Ectodermal cell (in vitro differentiated cells): ENCODE data around the gene EYS.

Experiments
- H3K27ac ChIP-seq: 2 replicates; pipeline ENCODE4 v1.7.0; 2013; ENCODE audit warnings: mild to moderate bottlenecking, low read depth, low read length; ENCODE audit not compliant: insufficient read depth, poor library complexity, severe bottlenecking
- H3K27me3 ChIP-seq: 2 replicates; pipeline ENCODE4 v1.7.0; 2013; ENCODE audit warnings: mild to moderate bottlenecking, low read length; ENCODE audit not compliant: insufficient read depth, control insufficient read depth, poor library complexity, severe bottlenecking
- H3K36me3 ChIP-seq: one replicate; pipeline ENCODE4 v1.7.0; 2013; ENCODE audit warnings: low read length; ENCODE audit not compliant: control insufficient read depth, insufficient read depth
- H3K4me1 ChIP-seq: one replicate; pipeline ENCODE4 v1.7.0; 2013; ENCODE audit warnings: low read length; ENCODE audit not compliant: control insufficient read depth, insufficient read depth
- H3K4me3 ChIP-seq: 2 replicates; pipeline ENCODE4 v1.7.0; 2013; ENCODE audit warnings: low read depth, low read length, control low read depth; ENCODE audit not compliant: insufficient read depth
- H3K9me3 ChIP-seq: 2 replicates; pipeline ENCODE4 v1.7.0; 2013; ENCODE audit warnings: mild to moderate bottlenecking, low read length, moderate library complexity; ENCODE audit not compliant: control insufficient read depth
- WGBS, 2 experiments: methylation state at CpG; one replicate each; pipeline ENCODE4 v1.1.7; 2013; ENCODE audit warnings: missing lambda C conversion rate in 2 of 2; 5-methylcytosine and 5-hydroxymethylcytosine counted together

The EYS gene

DNA sequence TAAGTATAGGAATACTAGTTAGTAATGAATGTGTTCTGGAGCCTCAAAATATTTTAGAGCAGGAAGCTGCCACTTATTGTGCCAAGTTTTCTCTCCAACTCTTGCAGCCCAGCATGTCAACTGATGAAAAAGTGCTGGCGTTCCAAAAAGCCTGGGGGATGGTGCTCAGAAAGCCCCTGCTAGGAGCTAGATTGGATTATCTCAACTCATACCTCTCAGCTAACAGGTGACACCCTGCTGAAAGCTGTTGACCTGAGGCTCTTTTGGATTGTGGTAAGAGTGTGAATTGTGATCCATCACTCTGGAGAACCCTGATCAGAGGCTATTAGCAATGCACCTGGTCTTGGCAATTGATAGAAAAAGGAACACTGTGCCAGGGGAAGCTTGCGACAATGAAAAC is 580.4 kb downstream of the EYS start:
- no peak overlapping the region for H3K27ac ChIP-seq
- H3K4me1 ChIP-seq = no peaks in the 10 kb centered on the region
- H3K27me3 ChIP-seq = no peaks in the 10 kb centered on the region
- no peaks in the 10 kb centered on the region for H3K36me3 ChIP-seq
- 69 to 78% methylated on average over 1 to 2 of the region's 2 CpGs for WGBS, 2 experiments
- no peak overlapping the region for H3K4me3 ChIP-seq
- no peaks in the 10 kb centered on the region for H3K9me3 ChIP-seq

DNA sequence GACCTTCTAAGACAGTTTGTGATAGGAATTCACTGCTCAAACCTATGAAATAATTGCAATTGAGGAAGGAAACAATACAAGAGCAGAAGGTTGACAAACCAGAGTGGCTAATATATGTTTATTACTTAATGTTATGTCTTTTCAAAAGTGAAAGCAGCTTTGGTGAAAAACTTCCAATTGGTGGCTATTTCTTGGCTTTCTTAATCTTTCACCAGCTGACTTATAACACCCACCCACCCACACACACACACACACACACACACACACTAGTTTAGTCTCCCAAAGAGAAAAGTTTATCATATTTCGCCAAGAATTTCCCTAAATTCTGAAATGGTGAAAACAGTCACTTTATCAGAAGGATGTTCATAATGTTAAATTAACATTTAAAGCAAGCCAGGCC is 583.5 kb downstream of the EYS start:
- H3K9me3 ChIP-seq = no peaks in the 10 kb centered on the region
- no peak overlapping the region for H3K4me3 ChIP-seq
- H3K36me3 ChIP-seq = no peaks in the 10 kb centered on the region
- H3K27me3 ChIP-seq = no peaks in the 10 kb centered on the region
- H3K27ac ChIP-seq = no peak overlapping the region
- 100% methylated on average over 1 of the region's 1 CpG; no CpG with 5 or more reads in 1 of the 2 experiments for WGBS, 2 experiments
- no peaks in the 10 kb centered on the region for H3K4me1 ChIP-seq

DNA sequence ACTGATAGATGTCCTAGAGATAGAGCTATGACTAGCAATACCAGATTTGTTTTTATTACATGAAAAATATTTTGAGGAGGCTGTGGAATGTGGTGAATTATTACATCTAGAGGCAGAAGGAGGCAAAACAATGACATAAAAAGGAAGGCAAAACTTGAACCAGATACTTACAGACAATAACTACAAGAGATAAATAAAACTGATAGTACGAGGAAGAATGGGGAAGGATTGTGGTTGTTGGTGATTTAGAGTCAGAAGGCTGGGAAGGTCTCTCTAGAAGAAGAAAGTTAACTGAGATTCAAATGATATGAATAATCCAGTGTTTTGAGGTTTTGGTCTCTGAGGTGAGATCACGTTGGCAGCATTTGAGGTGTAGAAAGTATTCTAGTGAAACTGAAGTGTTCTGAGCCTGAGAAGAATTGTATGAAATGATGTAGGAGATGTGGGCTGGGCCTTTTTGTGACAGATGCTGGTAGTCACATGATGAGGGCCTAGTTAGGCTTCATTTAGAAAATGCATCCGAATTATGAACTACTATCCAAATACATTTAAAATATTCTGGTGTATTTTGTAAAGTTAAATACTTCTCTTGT is 589.1 kb downstream of the EYS start:
- Histone ChIP-seq H3K4me1 (no peaks in the 10 kb centered on the region), H3K4me3 (no peak overlapping the region), H3K9me3 (no peaks in the 10 kb centered on the region), H3K27ac (no peak overlapping the region), H3K36me3 (no peaks in the 10 kb centered on the region), H3K27me3 (no peaks in the 10 kb centered on the region)
- 90 to 92% methylated on average over 2 of the region's 3 CpGs for WGBS, 2 experiments

DNA sequence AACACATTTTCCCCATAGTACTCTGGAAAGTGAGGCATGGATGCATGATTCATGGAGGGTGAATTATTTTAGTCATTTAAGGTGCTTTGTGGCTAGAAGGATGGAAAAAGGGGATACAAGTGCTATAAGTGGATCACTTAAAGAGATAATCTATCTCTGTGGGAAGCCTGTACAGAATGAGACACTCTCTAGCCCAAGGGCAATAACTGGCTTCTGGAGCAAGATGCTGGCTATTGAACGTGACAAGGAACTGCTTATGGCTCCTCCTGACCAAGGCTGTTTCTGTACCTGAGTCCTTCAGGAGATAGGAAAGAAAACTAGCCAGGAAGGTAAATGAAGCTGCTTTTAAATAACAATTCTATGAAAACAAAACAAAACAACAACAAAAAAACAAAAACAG is 590.7 kb downstream of the EYS start:
- Histone ChIP-seq H3K9me3 (no peaks in the 10 kb centered on the region), H3K4me3 (no peak overlapping the region), H3K4me1 (no peaks in the 10 kb centered on the region), H3K36me3 (no peaks in the 10 kb centered on the region), H3K27ac (no peak overlapping the region), H3K27me3 (no peaks in the 10 kb centered on the region)
- 89 to 95% methylated on average over 1 of the region's 1 CpG for WGBS, 2 experiments

DNA sequence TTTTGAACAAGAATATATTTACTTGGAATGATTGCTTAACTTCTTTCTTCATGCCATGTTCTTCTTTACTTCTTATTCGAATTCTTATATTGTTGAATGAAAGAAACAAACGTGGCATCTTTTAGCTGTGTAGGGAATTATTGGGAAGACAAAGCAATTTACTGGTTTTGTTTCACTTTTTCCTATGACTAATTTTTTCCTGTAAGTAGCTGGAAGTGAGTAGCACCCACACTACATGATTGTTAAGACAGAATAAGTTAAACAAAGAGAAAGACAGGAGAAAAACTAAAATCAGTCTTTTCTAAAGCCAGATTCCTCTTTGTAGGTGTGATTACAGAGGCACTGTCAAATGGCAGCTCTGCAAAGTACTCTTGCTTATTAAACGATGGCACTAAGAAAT is 593.4 kb downstream of the EYS start:
- Histone ChIP-seq H3K4me3 (no peak overlapping the region), H3K27ac (no peak overlapping the region), H3K9me3 (no peaks in the 10 kb centered on the region), H3K36me3 (no peaks in the 10 kb centered on the region), H3K27me3 (no peaks in the 10 kb centered on the region), H3K4me1 (no peaks in the 10 kb centered on the region)
- 96 to 98% methylated on average over 3 of the region's 3 CpGs for WGBS, 2 experiments

DNA sequence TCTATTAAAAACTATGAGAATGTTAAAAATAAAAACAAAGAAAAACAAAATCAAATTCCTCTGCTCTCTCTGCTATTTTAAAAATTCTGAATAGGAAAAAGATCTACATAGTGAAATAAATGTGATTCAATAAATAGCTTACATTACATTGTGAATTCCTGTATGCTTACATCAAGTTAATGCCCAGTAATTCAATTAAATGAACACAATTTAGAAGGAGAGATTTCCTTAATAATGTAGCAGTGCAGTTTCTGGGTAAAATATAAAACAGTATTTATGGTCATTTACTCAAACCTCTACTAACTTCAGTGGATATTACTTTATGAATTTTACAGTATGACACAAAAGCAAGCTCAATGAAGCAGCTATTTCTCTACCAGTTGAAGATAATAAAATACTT is 594.6 kb downstream of the EYS start:
- H3K36me3 ChIP-seq = no peaks in the 10 kb centered on the region
- H3K4me3 ChIP-seq = no peak overlapping the region

DNA sequence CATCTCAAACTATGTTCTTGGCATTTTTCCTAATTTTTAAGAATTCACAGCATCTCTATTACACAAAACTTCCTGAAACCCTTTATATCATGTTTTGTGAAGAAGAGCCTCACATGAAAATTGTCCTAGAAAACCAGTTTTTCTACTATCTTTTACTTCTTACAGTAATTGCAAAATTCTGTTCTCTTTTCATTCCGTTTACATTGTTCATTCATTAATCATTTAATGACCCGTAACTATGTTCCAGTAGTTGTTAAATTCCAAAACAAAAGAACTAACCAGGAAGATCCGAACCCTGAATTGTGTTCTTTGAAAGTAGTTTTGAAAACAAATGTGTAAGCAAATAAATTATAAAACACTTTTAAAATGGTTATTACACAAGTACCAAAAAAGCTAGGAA is 597.0 kb downstream of the EYS start:
- no peak overlapping the region for H3K27ac ChIP-seq
- no peaks in the 10 kb centered on the region for H3K9me3 ChIP-seq
- no peaks in the 10 kb centered on the region for H3K4me1 ChIP-seq
- no peaks in the 10 kb centered on the region for H3K27me3 ChIP-seq
- 95 to 100% methylated on average over 2 to 3 of the region's 3 CpGs for WGBS, 2 experiments
- H3K4me3 ChIP-seq = no peak overlapping the region
- no peaks in the 10 kb centered on the region for H3K36me3 ChIP-seq

More for the DNA sequence above, 594.6 kb downstream of the EYS start:
- H3K4me1 ChIP-seq = no peaks in the 10 kb centered on the region
- H3K9me3 ChIP-seq = no peaks in the 10 kb centered on the region
- no peaks in the 10 kb centered on the region for H3K27me3 ChIP-seq
- H3K27ac ChIP-seq = no peak overlapping the region

DNA sequence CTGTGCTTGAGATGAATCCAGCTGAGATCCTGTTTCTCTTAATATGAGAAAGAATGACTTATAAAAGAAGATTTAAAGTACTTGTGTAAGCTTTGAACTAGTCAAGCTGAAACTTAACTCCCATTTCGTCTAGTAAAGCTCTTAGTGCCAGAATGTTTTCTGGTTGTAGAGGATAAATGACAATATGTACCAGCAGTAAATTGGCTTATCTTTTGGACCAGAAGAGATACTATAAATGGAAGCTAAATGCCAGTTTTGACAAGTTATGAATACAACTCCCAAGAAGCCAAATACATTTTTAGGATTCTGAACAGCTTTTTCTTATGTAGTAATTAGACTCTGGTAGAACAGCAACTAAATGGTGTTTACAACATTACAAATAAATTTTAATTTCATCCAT is 608.7 kb downstream of the EYS start:
- H3K9me3 ChIP-seq = no peaks in the 10 kb centered on the region
- no peaks in the 10 kb centered on the region for H3K36me3 ChIP-seq
- H3K27ac ChIP-seq = no peak overlapping the region
- H3K27me3 ChIP-seq = no peaks in the 10 kb centered on the region
- WGBS, 2 experiments = 77 to 87% methylated on average over 1 of the region's 1 CpG
- H3K4me1 ChIP-seq = no peaks in the 10 kb centered on the region
- H3K4me3 ChIP-seq = no peak overlapping the region

DNA sequence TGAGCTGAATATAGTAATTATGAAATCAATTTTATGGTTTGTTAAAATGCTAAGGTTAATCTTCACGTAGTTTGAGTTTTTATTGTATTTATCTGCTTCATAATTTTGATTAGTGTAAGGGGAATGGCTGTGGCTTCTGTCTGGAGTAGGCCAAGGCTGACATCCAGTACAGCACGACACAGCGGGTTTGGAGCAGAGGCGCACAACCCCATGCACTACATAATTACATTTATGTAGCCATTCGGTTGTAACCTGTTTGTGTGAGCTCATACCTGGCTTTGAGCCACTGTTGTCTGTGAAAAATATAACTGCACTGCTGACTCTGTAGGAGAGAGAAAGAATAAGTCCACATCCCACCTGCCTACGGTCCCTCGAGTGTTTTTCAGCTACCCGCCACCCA is 615.5 kb downstream of the EYS start:
- Histone ChIP-seq H3K36me3 (no peaks in the 10 kb centered on the region), H3K4me1 (no peaks in the 10 kb centered on the region), H3K4me3 (no peak overlapping the region), H3K27me3 (no peaks in the 10 kb centered on the region), H3K9me3 (no peaks in the 10 kb centered on the region), H3K27ac (no peak overlapping the region)
- 90 to 93% methylated on average over 5 to 8 of the region's 8 CpGs for WGBS, 2 experiments

DNA sequence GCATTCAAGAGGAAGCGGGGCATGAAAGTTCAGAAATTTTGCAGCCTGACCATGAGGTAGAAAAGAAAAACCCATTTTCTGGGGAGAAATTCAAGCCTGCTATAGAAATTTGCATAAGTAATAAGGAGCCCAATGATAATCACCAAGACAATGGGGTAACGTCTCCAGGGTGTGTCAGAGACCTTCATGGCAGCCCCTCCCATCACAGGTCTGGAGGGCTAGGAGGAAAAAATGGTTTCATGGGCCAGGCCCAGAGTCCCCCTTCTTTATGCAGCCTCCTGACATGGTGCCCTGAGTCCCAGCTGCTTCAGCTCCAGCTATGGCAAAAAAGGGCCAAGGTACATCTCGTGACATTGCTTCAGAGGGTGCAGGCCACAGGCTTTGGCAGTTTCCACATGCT is 618.5 kb downstream of the EYS start:
- 96 to 97% methylated on average over 3 of the region's 3 CpGs for WGBS, 2 experiments
- no peaks in the 10 kb centered on the region for H3K4me1 ChIP-seq

DNA sequence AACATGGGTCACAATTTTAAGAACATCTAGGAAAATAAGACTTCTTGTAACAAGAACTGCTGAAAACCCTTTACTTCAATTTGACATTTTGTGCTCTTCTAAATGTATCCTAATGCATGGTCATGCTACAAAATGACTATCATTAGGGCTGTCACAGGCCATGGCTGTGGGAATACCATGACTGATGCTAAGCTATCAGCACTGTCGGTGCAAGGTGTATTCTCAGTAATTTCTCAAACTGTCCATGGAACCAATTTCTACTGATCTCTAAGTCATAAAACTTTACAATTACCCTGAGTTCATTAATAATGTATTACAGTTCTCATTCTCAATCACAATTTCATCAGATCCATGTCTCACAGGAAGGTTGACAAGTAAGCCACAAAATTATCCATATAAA is 625.3 kb downstream of the EYS start:
- Histone ChIP-seq H3K27ac (no peak overlapping the region), H3K9me3 (no peaks in the 10 kb centered on the region), H3K27me3 (no peaks in the 10 kb centered on the region), H3K36me3 (no peaks in the 10 kb centered on the region), H3K4me1 (no peaks in the 10 kb centered on the region), H3K4me3 (no peak overlapping the region)
- 96% methylated on average over 1 of the region's 1 CpG for WGBS, 2 experiments

More for the DNA sequence above, 618.5 kb downstream of the EYS start:
- Histone ChIP-seq H3K9me3 (no peaks in the 10 kb centered on the region), H3K27me3 (no peaks in the 10 kb centered on the region), H3K27ac (no peak overlapping the region), H3K36me3 (no peaks in the 10 kb centered on the region), H3K4me3 (no peak overlapping the region)
